ENCODE results near the gene ASCC1. TPM values are rescaled to one million over a fixed set of nuclear protein-coding genes. Genes with fewer than 3 reads are reported as not detected.

ASCC1 gene
- total RNA-seq, 2 experiments from 2014 or later: 16.5 to 19.0 TPM

GRCh38 chr10:72127571-72127970, 88.5 kb downstream of the ASCC1 start:
- no peak for TF ChIP-seq CTCF (IDR thresholded peaks at IDR 0.05)
- CTCF ChIA-PET: interaction anchor here (0.9 to 5.0 kb wide), 3 partner anchors 79 to 211 kb away, joined by 3 to 30 read pairs (median 13); no protein-coding TSS in a partner anchor
- DNase-seq: no peak
- H3K27ac ChIP-seq (ENCODE audit: low read depth in 1 of 2, low read length in 2 of 2): no peak overlapping the region
- intact Hi-C loops (cut with DNase I, micrococcal nuclease): loop anchor here (2.0 to 5.0 kb wide), 3 partner anchors 40 to 209 kb away; partner anchors contain the start of gene SPOCK2 (in 2 of the 2)
- H3K4me3 ChIP-seq (ENCODE audit: low read length): no peak overlapping the region
- H3K4me1 ChIP-seq (ENCODE audit: insufficient read depth, low read length): peaks cover 2% of the 10 kb centered on the region
- Mint-ChIP-seq H3K9me3 (no peaks in the 10 kb centered on the region), H3K4me1 (ENCODE audit: low read depth) (peaks cover 49% of the 10 kb centered on the region), H3K36me3 (ENCODE audit: low read depth) (peaks cover 20% of the 10 kb centered on the region), H3K4me3 (no peak overlapping the region), H3K27me3 (no peaks in the 10 kb centered on the region), H3K27ac (no peak overlapping the region)
- ATAC-seq (ENCODE audit: poor library complexity): no peak
- H3K9me3 ChIP-seq (ENCODE audit: control insufficient read depth in 1 of 2, insufficient read depth in 1 of 2, low read length in 2 of 2): no peaks in the 10 kb centered on the region
- no peaks in the 10 kb centered on the region for H3K27me3 ChIP-seq (ENCODE audit: control insufficient read depth in 1 of 2, insufficient read depth in 2 of 2, low read length in 2 of 2)
- POLR2A ChIA-PET: interaction anchor here (1.1 to 4.4 kb wide), 3 partner anchors 40 to 88 kb away, joined by 3 to 44 read pairs (median 8); partner anchors contain the start of genes ANAPC16, ASCC1 and SPOCK2
- peaks cover 6% of the 10 kb centered on the region for H3K36me3 ChIP-seq (ENCODE audit: insufficient read depth, low read length)

GRCh38 chr10:72126872-72127232, 89.2 kb downstream of the ASCC1 start:
- H3K4me1 Mint-ChIP-seq (ENCODE audit: low read depth): peaks cover 53% of the 10 kb centered on the region
- peaks cover 20% of the 10 kb centered on the region for H3K36me3 Mint-ChIP-seq (ENCODE audit: low read depth)
- ChIA-PET CTCF (interaction anchor here (0.7 to 5.0 kb wide), 5 partner anchors 20 to 211 kb away, joined by 3 to 30 read pairs (median 4); no protein-coding TSS in a partner anchor), POLR2A (interaction anchor here (1.1 to 4.4 kb wide), 6 partner anchors 13 to 92 kb away, joined by 3 to 44 read pairs (median 8); partner anchors contain the start of genes ANAPC16, ASCC1 and SPOCK2)
- H3K4me3 Mint-ChIP-seq: no peak overlapping the region
- peak overlapping the region; percentile 43 for H3K27ac Mint-ChIP-seq
- ATAC-seq (ENCODE audit: poor library complexity) (no peak), DNase-seq (no peak)
- H3K27me3 Mint-ChIP-seq: no peaks in the 10 kb centered on the region
- H3K27ac ChIP-seq (ENCODE audit: low read depth in 1 of 2, low read length in 2 of 2): no peak overlapping the region
- H3K9me3 ChIP-seq (ENCODE audit: control insufficient read depth in 1 of 2, insufficient read depth in 1 of 2, low read length in 2 of 2): no peaks in the 10 kb centered on the region
- H3K27me3 ChIP-seq (ENCODE audit: control insufficient read depth in 1 of 2, insufficient read depth in 2 of 2, low read length in 2 of 2): no peaks in the 10 kb centered on the region
- TF ChIP-seq CTCF (IDR thresholded peaks at IDR 0.05): no peak
- peaks cover 6% of the 10 kb centered on the region for H3K36me3 ChIP-seq (ENCODE audit: insufficient read depth, low read length)
- no peak overlapping the region for H3K4me3 ChIP-seq (ENCODE audit: low read length)
- H3K9me3 Mint-ChIP-seq: no peaks in the 10 kb centered on the region
- H3K4me1 ChIP-seq (ENCODE audit: insufficient read depth, low read length): peaks cover 10% of the 10 kb centered on the region
- intact Hi-C loops (cut with DNase I, micrococcal nuclease): loop anchor here (2.0 to 5.0 kb wide), 3 partner anchors 40 to 210 kb away; partner anchors contain the start of gene SPOCK2 (in 2 of the 2)

GRCh38 chr10:72126184-72126871, 89.7 kb downstream of the ASCC1 start:
- intact Hi-C loops (cut with DNase I, micrococcal nuclease): loop anchor here (2.0 to 5.0 kb wide), 3 partner anchors 39 to 210 kb away; partner anchors contain the start of gene SPOCK2 (in 2 of the 2)
- H3K4me3 Mint-ChIP-seq: no peak overlapping the region
- Histone ChIP-seq H3K36me3 (ENCODE audit: insufficient read depth, low read length) (peaks cover 6% of the 10 kb centered on the region), H3K4me3 (ENCODE audit: low read length) (no peak overlapping the region), H3K4me1 (ENCODE audit: insufficient read depth, low read length) (peaks cover 11% of the 10 kb centered on the region), H3K27me3 (ENCODE audit: control insufficient read depth in 1 of 2, insufficient read depth in 2 of 2, low read length in 2 of 2) (no peaks in the 10 kb centered on the region), H3K27ac (ENCODE audit: low read depth in 1 of 2, low read length in 2 of 2) (no peak overlapping the region), H3K9me3 (ENCODE audit: control insufficient read depth in 1 of 2, insufficient read depth in 1 of 2, low read length in 2 of 2) (no peaks in the 10 kb centered on the region)
- peaks cover 20% of the 10 kb centered on the region for H3K36me3 Mint-ChIP-seq (ENCODE audit: low read depth)
- H3K9me3 Mint-ChIP-seq: no peaks in the 10 kb centered on the region
- peak; percentile 42 for TF ChIP-seq CTCF (IDR thresholded peaks at IDR 0.05)
- peak overlapping the region; percentile 43 for H3K27ac Mint-ChIP-seq
- no peaks in the 10 kb centered on the region for H3K27me3 Mint-ChIP-seq
- DNase-seq (peak in 3 of 14 experiments; percentile 53 to 60 (median 58)), ATAC-seq (ENCODE audit: poor library complexity) (peak; percentile 26)
- POLR2A ChIA-PET: interaction anchor here (0.8 to 4.4 kb wide), 10 partner anchors 9 to 205 kb away, joined by 3 to 44 read pairs (median 4); partner anchors contain the start of genes ANAPC16, ASCC1 and SPOCK2
- CTCF ChIA-PET: interaction anchor here (0.7 to 5.0 kb wide), 8 partner anchors 10 to 212 kb away, joined by 3 to 30 read pairs (median 6); no protein-coding TSS in a partner anchor
- peaks cover 58% of the 10 kb centered on the region for H3K4me1 Mint-ChIP-seq (ENCODE audit: low read depth)
